Ishikawa (cell line): Measurements from ENCODE around the gene SLC10A7.

Source experiments
- CEBPB ChIP-seq: IDR thresholded peaks from 2 replicates; pipeline ENCODE4 v1.6.1; 2012
- CREB1 ChIP-seq: IDR thresholded peaks from 2 replicates; pipeline ENCODE4 v1.6.1; 2012; ENCODE audit warnings: low read depth
- EGR1 ChIP-seq: IDR thresholded peaks from 2 replicates; pipeline ENCODE4 v1.6.1; 2012
- EP300 ChIP-seq: IDR thresholded peaks from 2 replicates; pipeline ENCODE4 v1.6.1; 2012; ENCODE audit warnings: borderline replicate concordance
- FOXM1 ChIP-seq: IDR thresholded peaks from 2 replicates; pipeline ENCODE4 v1.6.1; 2012; ENCODE audit warnings: low read depth, borderline replicate concordance
- MAX ChIP-seq: IDR thresholded peaks from 2 replicates; pipeline ENCODE4 v1.6.1; 2012
- NFIC ChIP-seq: IDR thresholded peaks from 2 replicates; pipeline ENCODE4 v1.6.1; 2012
- RAD21 ChIP-seq: IDR thresholded peaks from 2 replicates; pipeline ENCODE4 v1.6.1; 2012; ENCODE audit warnings: low read depth
- REST ChIP-seq: IDR thresholded peaks from 2 replicates; pipeline ENCODE4 v1.6.1; 2012; ENCODE audit warnings: low read depth, mild to moderate bottlenecking
- TAF1 ChIP-seq: IDR thresholded peaks from 2 replicates; pipeline ENCODE4 v1.6.1; 2012; ENCODE audit warnings: low read depth, mild to moderate bottlenecking
- TCF12 ChIP-seq: IDR thresholded peaks from 2 replicates; pipeline ENCODE4 v1.6.1; 2012; ENCODE audit warnings: low read depth
- TEAD4 ChIP-seq: IDR thresholded peaks from 2 replicates; pipeline ENCODE4 v1.6.1; 2012
- USF1 ChIP-seq: IDR thresholded peaks from 2 replicates; pipeline ENCODE4 v1.6.1; 2012
- YY1 ChIP-seq: IDR thresholded peaks from 2 replicates; pipeline ENCODE4 v1.6.1; 2012; ENCODE audit warnings: low read depth
- ZBTB7A ChIP-seq: IDR thresholded peaks from 2 replicates; pipeline ENCODE4 v1.6.1; 2012; ENCODE audit warnings: low read depth

SLC10A7 gene

GRCh38 chr4:146524663-146525062 is 2.9 kb upstream of the SLC10A7 start:
- no peak for TF ChIP-seq ZBTB7A
- no peak for TF ChIP-seq EP300
- no peak for TF ChIP-seq YY1
- no peak for TF ChIP-seq RAD21
- no peak for TF ChIP-seq NFIC
- no peak for TF ChIP-seq TAF1
- TF ChIP-seq REST: no peak
- no peak for TF ChIP-seq EGR1
- TF ChIP-seq CREB1: no peak
- TF ChIP-seq CEBPB: no peak
- TF ChIP-seq TEAD4: no peak
- TF ChIP-seq USF1: no peak
- TF ChIP-seq FOXM1: no peak
- no peak for TF ChIP-seq TCF12
- no peak for TF ChIP-seq MAX

GRCh38 chr4:146522869-146523205 is 1.1 kb upstream of the SLC10A7 start:
- no peak for TF ChIP-seq ZBTB7A
- no peak for TF ChIP-seq REST
- TF ChIP-seq TEAD4: no peak
- no peak for TF ChIP-seq TCF12
- TF ChIP-seq FOXM1: no peak
- TF ChIP-seq YY1: no peak
- no peak for TF ChIP-seq CREB1
- no peak for TF ChIP-seq RAD21
- no peak for TF ChIP-seq EGR1
- no peak for TF ChIP-seq TAF1
- TF ChIP-seq NFIC: no peak
- no peak for TF ChIP-seq MAX
- no peak for TF ChIP-seq USF1
- no peak for TF ChIP-seq EP300

GRCh38 chr4:146522098-146522868 is 543 bp upstream of the SLC10A7 start:
- TF ChIP-seq TCF12: 0 out of 2 replicates have a peak, but pooled peaks have one; percentile 31
- peak; percentile 81 for TF ChIP-seq TAF1
- TF ChIP-seq YY1: peak; percentile 79
- TF ChIP-seq ZBTB7A: peak; percentile 85; the same call in 1 of the 2 replicates
- no peak for TF ChIP-seq RAD21
- TF ChIP-seq EP300: no peak; the same call in 1 of the 2 replicates
- TF ChIP-seq MAX: peak; percentile 59; the same call in 1 of the 2 replicates
- TF ChIP-seq NFIC: no peak
- no peak; the same call in 1 of the 2 replicates for TF ChIP-seq TEAD4
- peak; percentile 92 for TF ChIP-seq CREB1
- TF ChIP-seq USF1: no peak

- TF ChIP-seq YY1 (no peak), TAF1 (no peak), TEAD4 (no peak), FOXM1 (no peak), MAX (no peak), RAD21 (no peak), CEBPB (no peak), REST (no peak)
Observed at GRCh38 chr4:146520896-146521540, 722 bp downstream of the SLC10A7 start.
